Glomerular visceral epithelial cell (primary cell): ENCODE measurements around the gene APPL1.

Experiments
- DNase-seq: peaks from one replicate; pipeline ENCODE4 v3.0.0-alpha.2; 2016; ENCODE audit errors: extremely low spot score

Gene APPL1

GRCh38 chr3:57227204-57227929 is at the start of gene APPL1:
Gene APPL1 (plus strand): TSS chr3:57227729. CDS start chr3:57227884, 155 bp downstream.
- peak; percentile 94 for DNase-seq

DNA sequence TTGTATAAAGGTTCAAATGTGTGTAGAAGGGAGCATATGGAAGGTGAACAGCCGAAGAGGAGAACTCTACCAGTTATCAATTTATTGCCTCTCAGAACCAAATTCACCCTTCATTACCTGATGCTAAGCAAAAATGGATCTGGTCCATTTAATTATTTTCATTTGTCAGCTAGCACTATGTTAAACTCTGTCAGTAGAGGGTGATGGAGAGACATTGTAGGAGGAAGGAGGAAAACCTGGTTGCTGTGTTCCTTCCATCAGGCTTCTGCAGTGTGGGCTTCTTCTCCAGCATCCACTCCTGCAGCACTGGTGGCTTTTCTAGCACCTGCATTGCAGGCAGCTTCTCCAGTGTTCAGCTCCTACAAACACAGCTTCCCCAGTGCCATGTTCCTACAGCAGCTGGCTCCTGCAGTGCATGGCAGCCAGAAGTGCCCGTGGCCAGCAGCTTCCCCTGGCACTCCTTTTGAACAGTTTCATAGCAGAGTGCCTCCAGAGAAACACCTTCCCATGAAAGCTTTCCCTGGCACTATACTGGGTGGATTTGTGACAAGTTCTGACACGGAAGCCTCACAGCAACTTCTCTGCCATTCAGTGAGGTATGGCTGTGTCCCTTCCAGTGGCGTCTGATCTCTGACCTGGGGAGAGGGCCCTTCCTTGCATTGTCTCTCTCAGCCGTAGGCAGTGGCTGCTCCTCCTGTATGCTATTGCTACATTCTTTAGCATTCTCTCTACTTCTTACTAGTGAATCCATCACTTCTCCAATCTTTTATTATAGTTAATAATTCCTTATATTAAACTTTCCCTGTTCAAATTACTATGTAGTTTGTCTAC is 47.7 kb upstream of the APPL1 start:
- DNase-seq, result peak; percentile 33

DNA sequence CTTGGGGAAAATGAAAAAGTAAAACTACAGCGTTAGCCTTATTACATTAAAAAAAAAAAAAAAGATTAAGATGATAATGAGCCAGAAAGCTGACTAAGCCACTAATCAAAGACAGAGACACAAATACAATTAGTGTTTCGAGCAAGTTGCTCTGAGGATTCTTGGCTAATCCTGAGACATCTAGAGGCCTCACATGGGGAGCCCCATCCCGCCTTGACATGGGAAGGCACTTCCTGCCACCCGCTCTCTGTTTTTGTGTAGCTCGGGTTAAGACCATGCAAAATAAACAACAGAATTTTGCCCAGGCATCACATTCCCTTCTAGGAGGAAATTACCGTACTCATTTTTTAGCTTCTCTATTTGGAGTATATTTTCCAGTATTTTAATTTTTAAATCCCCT is 43.0 kb upstream of the APPL1 start:
- no peak for DNase-seq

DNA sequence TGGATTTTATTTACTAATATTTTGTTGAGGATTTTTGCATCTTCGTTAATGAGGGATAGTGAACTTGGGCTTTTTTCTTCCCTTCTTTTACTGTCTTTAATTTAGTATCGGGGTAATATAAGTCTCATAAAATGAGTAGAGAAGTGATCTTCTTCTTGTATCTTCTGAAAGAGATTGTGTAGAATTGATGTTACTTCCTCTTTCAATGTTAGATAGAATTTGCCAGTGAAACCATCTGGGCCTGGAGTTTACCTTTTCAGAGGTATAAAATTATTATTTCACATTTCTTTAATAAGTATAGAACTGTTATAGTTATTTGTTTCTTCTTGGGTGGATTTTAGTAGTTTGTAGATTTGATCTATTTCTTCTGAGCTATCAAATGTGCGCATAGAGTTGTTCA is 35.5 kb upstream of the APPL1 start:
- no peak for DNase-seq

DNA sequence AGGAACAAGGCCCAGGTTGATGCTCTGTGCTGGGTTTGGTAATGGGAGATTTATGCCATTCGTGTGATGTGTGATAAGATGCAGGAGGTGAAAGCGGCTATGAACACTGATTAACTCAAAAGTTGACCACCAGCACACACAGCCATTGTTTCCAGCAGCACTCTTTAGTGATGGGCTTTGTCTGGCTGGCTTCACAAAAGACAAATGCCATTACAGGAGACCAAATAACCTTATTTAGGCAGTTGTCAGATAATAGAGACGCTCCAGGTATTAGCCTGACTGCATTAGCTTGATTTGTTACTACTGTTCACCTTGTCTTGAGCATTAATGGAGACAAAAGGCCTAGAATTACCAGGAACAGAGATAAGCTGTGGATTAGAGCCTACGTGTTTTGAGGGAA is 32.9 kb upstream of the APPL1 start:
- no peak for DNase-seq

DNA sequence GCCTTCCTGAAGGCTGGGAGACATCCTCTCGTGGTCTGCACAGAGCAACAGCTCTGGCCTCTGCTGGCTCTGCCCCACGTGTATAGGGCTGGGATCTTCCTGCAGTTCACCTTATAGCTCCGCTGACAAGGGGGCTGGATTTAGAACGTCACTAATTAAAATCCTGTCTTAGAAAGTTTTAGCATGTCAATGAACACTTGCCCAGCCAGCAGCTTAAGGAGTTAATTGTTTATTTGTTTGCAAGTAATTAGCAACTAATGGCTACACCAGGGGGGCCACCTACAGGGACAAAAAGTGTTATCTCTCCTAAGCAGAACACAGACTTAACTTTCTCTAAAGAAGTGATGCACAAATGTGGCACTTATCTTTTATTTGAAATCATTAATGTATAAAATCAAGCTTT is 27.6 kb upstream of the APPL1 start, which contains the start of gene HESX1:
HESX1 (minus strand) TSS at position 84 of the 403 bp plus-strand sequence; CDS start at position 24, 60 bp downstream.
- no peak for DNase-seq

- DNase-seq, result no peak
These were observed 21.1 kb upstream of the APPL1 start for GRCh38 chr3:57206423-57206822.

- no peak for DNase-seq
These were observed 5.6 kb upstream of the APPL1 start for GRCh38 chr3:57221883-57222282.

- DNase-seq, result no peak
These were observed 2.7 kb upstream of the APPL1 start for GRCh38 chr3:57224856-57225255.

DNA sequence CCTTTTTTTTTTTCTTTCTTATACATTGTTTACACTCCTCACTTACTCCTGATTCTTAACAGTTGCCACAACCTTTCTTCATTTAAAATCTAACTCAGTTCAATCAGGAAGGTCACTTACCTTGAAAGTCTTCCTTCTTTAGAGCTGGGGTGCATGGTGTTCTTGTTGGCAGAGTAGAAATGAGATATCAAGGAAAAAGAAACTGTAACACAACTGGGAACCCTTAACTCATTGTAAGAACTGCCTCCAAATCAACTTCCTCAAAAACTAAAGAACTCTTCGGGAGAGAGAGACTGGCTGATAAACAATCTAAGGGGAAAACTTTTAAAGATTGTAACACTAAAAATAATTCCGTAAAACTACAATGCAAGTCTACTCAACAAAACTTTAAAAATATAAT is 1.4 kb upstream of the APPL1 start:
- DNase-seq, result no peak

GRCh38 chr3:57227930-57228751 is 612 bp downstream of the APPL1 start:
- peak; percentile 28 for DNase-seq

DNA sequence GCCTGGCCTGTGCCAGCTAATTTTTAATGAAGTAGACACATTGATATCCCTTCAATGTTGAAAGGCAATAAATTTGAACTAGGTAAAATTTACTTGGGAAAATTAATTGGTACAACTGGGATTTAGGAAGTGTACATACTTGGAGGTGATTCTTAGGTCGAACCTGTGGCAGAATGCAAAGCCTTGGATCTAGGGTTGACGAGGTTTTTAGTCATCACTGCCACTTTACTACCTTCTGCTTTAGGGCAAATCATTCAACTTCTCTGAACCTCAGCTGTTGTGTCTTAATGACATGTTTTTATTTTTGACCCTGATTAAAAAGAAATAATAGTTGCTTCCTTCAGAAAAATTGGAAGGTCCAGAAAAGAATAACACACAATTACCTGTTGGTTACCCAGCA is 2.5 kb downstream of the APPL1 start:
- no peak for DNase-seq

- no peak for DNase-seq
These were observed 6.3 kb downstream of the APPL1 start for GRCh38 chr3:57233799-57234198.

- no peak for DNase-seq
These were observed 7.4 kb downstream of the APPL1 start for GRCh38 chr3:57234613-57235575.

GRCh38 chr3:57244946-57245345 is 17.4 kb downstream of the APPL1 start:
- no peak for DNase-seq

DNA sequence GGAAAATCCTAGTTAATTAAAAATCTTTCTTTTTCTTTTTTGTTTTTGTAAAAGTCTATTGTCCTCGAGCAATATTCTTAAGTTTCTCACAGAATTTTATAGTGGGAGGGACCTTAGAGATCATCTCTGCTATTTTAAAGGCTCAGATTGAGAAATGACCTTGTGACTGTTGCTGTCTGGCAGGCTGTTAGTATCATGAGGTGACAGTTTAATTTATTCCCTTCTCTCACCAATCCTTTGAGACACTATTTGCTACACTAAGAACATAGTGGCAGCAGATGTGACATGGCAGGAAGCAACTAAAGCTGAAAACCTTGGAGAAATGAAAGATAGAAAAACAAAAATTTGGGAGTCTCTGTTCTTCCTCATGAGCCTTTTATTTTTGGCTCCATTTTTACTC is 24.9 kb downstream of the APPL1 start:
- DNase-seq, result no peak

- DNase-seq, result no peak
These were observed 29.3 kb downstream of the APPL1 start for GRCh38 chr3:57256844-57257243.

GRCh38 chr3:57257678-57258077 is 30.1 kb downstream of the APPL1 start:
- DNase-seq, result no peak

DNA sequence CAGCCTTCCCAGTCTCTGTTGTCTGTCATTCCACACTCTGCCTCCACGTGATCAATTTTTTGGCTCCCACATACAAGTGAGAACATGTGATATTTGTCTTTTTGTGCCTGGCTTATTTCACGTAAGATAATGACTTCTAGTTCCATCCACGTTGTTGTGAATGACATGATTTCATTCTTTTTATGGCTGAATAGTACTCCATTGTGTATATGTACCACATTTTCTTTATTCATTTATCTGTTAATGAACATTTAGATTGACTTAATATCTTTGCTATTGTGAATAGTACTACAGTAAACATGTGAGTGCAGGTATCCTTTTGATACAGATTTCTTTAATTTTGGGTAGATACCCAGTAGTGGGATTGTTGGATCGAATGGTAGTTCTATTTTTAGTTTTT is 33.6 kb downstream of the APPL1 start:
- no peak for DNase-seq

GRCh38 chr3:57261929-57262328 is 34.4 kb downstream of the APPL1 start:
- no peak for DNase-seq

DNA sequence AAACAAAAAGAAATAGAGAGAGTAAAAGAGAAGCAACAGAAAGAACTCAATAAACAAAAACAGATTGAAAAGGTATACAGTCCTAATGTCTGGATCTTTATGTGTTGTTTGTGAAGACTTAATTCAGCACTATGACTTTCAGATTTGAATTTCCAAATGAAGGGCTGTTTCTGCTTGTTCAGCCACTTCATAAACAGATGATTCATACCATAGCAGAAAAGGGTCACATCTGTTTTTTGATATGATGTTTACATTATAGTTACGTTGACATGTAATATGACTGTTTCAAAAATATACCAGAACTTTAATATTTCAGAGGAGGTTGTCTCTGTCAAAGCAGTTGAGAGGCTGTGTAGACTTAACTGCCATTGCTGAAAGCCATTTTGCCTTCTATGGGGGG is 40.9 kb downstream of the APPL1 start:
- no peak for DNase-seq
